Measurements from ENCODE around the gene SERPINB11. TPM values are rescaled to one million over a fixed set of nuclear protein-coding genes. Genes with fewer than 3 reads are reported as not detected.

SERPINB11 gene
- total RNA-seq, 1 donor from 2014 or later: not detected

- H3K4me3 Mint-ChIP-seq (ENCODE audit: unreplicated experiment): no peak overlapping the region
- H3K36me3 Mint-ChIP-seq (ENCODE audit: unreplicated experiment): no peaks in the 10 kb centered on the region
- DNase-seq (ENCODE audit: extremely low spot score, unreplicated experiment): no peak
- H3K9me3 Mint-ChIP-seq (ENCODE audit: unreplicated experiment): peaks cover 5% of the 10 kb centered on the region
- no peak for TF ChIP-seq CTCF (IDR thresholded peaks at IDR 0.05)
- H3K27me3 Mint-ChIP-seq (ENCODE audit: unreplicated experiment): peaks cover 9% of the 10 kb centered on the region
- H3K4me1 Mint-ChIP-seq (ENCODE audit: unreplicated experiment): no peaks in the 10 kb centered on the region
- H3K27ac Mint-ChIP-seq (ENCODE audit: unreplicated experiment): no peak overlapping the region
These were observed 28.0 kb downstream of the SERPINB11 start for GRCh38 chr18:63730773-63731172.

GRCh38 chr18:63731215-63731614, 28.5 kb downstream of the SERPINB11 start:
- peaks cover 5% of the 10 kb centered on the region for H3K9me3 Mint-ChIP-seq (ENCODE audit: unreplicated experiment)
- peaks cover 9% of the 10 kb centered on the region for H3K27me3 Mint-ChIP-seq (ENCODE audit: unreplicated experiment)
- H3K4me3 Mint-ChIP-seq (ENCODE audit: unreplicated experiment): no peak overlapping the region
- H3K36me3 Mint-ChIP-seq (ENCODE audit: unreplicated experiment): no peaks in the 10 kb centered on the region
- no peak overlapping the region for H3K27ac Mint-ChIP-seq (ENCODE audit: unreplicated experiment)
- TF ChIP-seq CTCF (IDR thresholded peaks at IDR 0.05): no peak
- no peaks in the 10 kb centered on the region for H3K4me1 Mint-ChIP-seq (ENCODE audit: unreplicated experiment)
- no peak for DNase-seq (ENCODE audit: extremely low spot score, unreplicated experiment)

DNA sequence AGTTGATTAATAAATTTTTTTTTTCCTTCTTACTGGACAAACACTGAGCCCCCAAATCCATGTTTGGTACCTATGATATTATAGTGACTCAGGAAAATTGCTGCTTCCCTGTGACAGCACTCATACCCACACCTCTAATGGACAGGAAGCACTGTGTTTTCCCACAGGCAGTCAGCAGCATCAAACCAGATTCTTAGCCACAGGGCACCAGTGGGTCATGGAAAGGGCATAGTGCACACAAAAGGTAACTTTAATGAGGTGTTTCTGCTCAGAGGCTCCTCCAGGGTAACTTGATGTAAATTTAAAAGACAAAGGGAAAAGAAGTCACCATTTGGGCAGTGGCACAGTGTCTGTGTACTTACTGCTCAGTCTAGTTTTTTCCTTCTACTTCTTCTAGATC, 34.1 kb downstream of the SERPINB11 start:
- TF ChIP-seq CTCF (IDR thresholded peaks at IDR 0.05): no peak
- Mint-ChIP-seq H3K9me3 (ENCODE audit: unreplicated experiment) (peaks cover 5% of the 10 kb centered on the region), H3K4me1 (ENCODE audit: unreplicated experiment) (no peaks in the 10 kb centered on the region), H3K27ac (ENCODE audit: unreplicated experiment) (no peak overlapping the region), H3K36me3 (ENCODE audit: unreplicated experiment) (no peaks in the 10 kb centered on the region), H3K4me3 (ENCODE audit: unreplicated experiment) (no peak overlapping the region), H3K27me3 (ENCODE audit: unreplicated experiment) (peaks cover 16% of the 10 kb centered on the region)
- DNase-seq (ENCODE audit: extremely low spot score, unreplicated experiment): no peak

- H3K4me1 Mint-ChIP-seq (ENCODE audit: unreplicated experiment): no peaks in the 10 kb centered on the region
- H3K27me3 Mint-ChIP-seq (ENCODE audit: unreplicated experiment): peaks cover 16% of the 10 kb centered on the region
- no peaks in the 10 kb centered on the region for H3K36me3 Mint-ChIP-seq (ENCODE audit: unreplicated experiment)
- no peak overlapping the region for H3K4me3 Mint-ChIP-seq (ENCODE audit: unreplicated experiment)
- no peak overlapping the region for H3K27ac Mint-ChIP-seq (ENCODE audit: unreplicated experiment)
- H3K9me3 Mint-ChIP-seq (ENCODE audit: unreplicated experiment): no peaks in the 10 kb centered on the region
- TF ChIP-seq CTCF (IDR thresholded peaks at IDR 0.05): peak; percentile 41
- DNase-seq (ENCODE audit: extremely low spot score, unreplicated experiment): no peak
These were observed 39.0 kb downstream of the SERPINB11 start for GRCh38 chr18:63741769-63742168.

DNA sequence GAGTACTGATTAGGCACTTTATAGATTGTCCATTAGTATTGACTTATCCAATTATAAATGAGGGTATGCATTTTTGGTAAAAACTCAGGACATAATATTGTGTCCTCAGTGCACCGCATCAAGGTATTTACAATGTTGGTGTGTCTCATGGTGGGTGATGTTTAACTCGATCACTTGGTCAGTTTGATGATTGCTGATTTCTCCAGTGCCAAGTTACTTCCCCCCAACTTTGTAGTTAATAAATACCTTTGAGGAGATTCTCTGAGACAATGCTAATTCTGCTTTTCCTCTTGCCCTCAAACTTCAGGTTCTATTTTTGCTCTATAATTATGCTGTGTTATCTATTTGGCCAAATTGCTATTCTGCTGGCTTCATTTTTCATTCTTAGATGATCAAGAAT, 44.2 kb downstream of the SERPINB11 start:
- no peak for DNase-seq (ENCODE audit: extremely low spot score, unreplicated experiment)
- H3K4me1 Mint-ChIP-seq (ENCODE audit: unreplicated experiment): no peaks in the 10 kb centered on the region

More for the DNA sequence above, 44.2 kb downstream of the SERPINB11 start:
- TF ChIP-seq CTCF (IDR thresholded peaks at IDR 0.05): no peak
- Mint-ChIP-seq H3K4me3 (ENCODE audit: unreplicated experiment) (no peak overlapping the region), H3K36me3 (ENCODE audit: unreplicated experiment) (no peaks in the 10 kb centered on the region), H3K9me3 (ENCODE audit: unreplicated experiment) (no peaks in the 10 kb centered on the region), H3K27me3 (ENCODE audit: unreplicated experiment) (peaks cover 17% of the 10 kb centered on the region), H3K27ac (ENCODE audit: unreplicated experiment) (no peak overlapping the region)

Measured in osteocyte (in vitro differentiated cells).